GM12801 (cell line): ENCODE results near the gene C4orf50.

Source experiments
- TF ChIP-seq, protein P1 (sequence below): IDR thresholded peaks from one replicate; pipeline ENCODE4 v1.5.1; 2011; ENCODE audit warnings: control low read depth; ENCODE audit not compliant: insufficient read length; ENCODE audit errors: extremely low read depth

The C4orf50 gene

DNA sequence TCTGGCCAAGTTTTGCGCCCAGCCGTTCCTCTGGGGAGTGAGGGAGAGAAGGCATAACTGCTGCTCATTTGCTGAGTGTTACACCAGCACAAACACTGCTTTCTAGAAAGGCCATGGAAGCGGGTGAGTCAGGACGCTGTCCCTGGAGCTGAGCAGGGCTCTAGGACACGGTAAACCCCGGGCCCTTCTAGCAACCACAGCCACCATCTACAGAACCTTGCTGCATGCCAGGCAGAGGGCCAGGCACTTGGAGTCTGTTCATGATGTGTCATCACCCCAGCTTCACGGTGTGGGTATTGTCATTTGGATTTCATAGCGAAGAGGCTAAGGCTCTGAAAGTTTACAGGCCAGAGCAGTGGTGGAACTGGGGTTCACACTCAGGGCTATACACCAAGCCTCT is 31.8 kb upstream of the C4orf50 start:
- TF ChIP-seq, protein P1, sequence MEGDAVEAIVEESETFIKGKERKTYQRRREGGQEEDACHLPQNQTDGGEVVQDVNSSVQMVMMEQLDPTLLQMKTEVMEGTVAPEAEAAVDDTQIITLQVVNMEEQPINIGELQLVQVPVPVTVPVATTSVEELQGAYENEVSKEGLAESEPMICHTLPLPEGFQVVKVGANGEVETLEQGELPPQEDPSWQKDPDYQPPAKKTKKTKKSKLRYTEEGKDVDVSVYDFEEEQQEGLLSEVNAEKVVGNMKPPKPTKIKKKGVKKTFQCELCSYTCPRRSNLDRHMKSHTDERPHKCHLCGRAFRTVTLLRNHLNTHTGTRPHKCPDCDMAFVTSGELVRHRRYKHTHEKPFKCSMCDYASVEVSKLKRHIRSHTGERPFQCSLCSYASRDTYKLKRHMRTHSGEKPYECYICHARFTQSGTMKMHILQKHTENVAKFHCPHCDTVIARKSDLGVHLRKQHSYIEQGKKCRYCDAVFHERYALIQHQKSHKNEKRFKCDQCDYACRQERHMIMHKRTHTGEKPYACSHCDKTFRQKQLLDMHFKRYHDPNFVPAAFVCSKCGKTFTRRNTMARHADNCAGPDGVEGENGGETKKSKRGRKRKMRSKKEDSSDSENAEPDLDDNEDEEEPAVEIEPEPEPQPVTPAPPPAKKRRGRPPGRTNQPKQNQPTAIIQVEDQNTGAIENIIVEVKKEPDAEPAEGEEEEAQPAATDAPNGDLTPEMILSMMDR, result no peak

DNA sequence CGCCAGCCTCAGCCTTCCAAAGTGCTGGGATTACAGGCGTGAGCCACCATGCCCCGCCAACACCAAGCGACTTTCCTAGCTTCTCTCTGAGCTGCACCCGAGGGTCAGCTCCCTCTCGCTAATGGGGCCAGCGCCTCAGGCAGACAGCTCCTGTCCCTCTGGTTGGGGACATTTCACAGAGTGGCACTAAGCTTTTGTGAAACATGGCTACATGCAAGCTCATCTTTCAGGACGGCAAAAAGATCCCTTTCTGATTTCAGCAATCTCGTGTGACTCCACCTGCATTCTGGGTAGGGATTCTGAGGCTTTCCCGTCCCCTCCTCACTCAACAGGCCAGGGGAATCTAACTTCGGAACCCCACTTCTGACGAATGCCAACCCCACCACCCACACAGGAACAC is 31.0 kb upstream of the C4orf50 start:
- TF ChIP-seq, protein P1, result no peak

DNA sequence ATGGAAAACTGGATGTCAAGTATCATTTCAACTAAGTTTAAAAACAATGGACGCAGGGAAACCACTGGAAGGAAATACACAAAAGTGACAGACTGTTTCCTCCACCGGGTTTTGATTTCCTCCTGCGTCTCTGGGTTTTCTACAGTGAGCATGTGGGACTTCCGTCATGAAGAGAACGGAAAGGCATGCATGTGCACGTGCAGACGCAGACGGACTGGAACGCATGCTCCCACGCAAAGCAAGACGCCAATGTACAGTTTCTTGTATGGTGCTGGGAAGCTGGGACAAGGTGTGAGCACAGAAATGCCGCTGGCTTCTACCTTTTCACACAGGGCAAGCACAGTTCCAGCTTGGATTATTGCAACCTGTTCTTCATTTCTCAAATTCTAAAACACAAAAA is 30.3 kb upstream of the C4orf50 start:
- TF ChIP-seq, protein P1, result no peak

DNA sequence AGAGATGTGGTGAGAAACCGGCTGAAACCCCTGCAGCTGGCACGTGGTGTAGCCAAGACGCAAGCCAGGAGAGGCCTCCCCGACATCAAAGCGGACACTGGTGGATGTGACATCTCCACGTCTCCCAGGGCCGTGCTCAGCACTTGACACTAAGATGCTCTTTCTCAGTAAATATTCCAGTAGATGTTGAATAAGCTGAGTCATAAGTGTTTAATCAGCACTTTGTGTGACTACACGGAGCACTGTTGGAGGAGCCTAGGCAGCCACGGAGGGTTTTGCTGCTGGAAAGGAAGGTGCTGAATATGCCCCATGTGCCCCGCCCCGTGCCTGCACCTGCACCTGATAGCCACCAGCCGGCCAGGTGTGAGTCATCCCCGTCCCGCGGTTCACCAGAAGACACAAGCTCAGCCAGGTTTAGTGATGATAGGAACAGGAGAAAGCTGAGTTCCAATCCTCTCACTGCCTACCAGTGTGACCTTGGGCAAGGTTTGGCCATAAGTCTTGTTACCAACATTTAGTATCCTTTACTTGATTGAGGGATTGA is 29.0 kb upstream of the C4orf50 start:
- TF ChIP-seq, protein P1, result no peak

DNA sequence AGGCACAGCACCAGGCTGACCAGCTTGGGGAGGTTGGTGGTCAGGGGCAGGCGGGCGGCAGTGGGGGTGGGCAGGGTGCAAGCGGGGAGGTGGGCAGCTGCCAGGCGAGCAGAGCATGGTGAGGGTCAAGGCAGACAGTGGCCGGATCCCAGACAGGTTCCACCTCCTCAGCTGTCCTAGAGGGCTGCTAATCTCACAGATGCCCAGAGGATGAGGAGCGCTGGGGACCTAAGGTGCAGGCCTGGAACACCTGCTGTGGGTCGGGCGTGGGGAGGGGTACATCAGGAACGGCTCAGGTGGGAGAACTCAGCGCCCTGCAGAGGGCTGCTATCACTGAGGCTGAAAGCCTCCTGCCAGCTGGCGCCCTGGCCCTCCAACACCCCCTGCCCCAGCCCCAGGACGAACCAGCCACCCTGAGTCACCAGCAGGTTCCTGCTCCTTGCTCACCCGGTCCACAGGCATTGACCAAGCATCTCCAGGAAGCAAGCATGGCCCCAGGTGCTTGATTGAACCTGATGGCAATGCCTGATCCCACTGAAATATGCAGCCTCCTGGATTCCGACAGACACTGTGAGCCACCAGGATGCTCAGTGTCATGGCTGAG is 28.4 kb upstream of the C4orf50 start:
- TF ChIP-seq, protein P1, result no peak

DNA sequence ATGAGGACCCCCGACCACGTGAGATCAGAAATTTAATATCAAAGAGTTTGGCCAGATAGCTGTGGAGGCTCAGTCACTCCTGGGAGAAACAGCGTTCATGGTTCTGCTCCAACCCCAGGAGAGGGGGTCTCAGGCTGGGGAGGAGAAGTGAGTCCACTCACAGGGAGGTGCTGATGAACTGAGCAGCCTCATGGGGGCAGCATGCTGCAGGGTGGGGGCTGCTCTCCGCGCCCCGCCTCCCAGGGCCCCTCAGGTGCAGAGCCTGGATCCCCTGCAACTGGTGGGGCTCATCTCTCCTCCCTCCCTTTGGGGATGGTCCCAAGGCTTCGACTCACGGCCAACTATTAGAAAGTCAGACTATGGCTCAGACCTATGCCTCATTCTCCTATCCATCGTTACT is 26.6 kb upstream of the C4orf50 start:
- TF ChIP-seq, protein P1, result no peak

DNA sequence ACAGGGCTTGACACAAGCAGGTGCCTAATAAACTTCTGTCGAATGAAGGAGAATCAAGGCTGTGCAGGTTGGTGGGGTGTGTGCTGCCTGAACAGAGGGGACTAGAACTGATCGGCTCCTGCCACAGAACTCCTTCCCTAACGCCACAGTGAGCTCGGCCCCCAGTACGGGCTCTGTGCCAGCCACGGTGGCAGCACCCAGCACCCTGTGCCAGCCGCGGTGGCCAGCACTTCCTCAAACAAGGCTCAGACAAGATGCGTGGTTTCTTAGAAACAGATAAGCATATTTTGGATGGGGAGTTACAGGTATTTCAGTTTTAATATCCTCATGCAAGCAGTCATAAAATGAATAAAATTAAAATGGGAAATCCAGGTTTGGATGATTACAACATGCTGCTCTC is 26.0 kb upstream of the C4orf50 start:
- TF ChIP-seq, protein P1, result no peak
